GM12864 (cell line): ENCODE measurements around the gene HELT.
"Not testable (repeated sequence)": the region's sequence is repeated elsewhere in the genome, so short reads cannot be mapped to it uniquely, and the experiment has no call there.

Experiments used
- DNase-seq: peaks from one replicate; pipeline ENCODE4 v3.0.0-alpha.2; 2011; ENCODE audit warnings: low read depth
- H3K4me3 ChIP-seq: 2 replicates; pipeline ENCODE4 v1.5.1; 2011; ENCODE audit warnings: mild to moderate bottlenecking, low read depth, low read length, control low read depth
- CTCF ChIP-seq: IDR thresholded peaks from 2 replicates; pipeline ENCODE4 v1.5.1; 2011; ENCODE audit warnings: low read depth, mild to moderate bottlenecking, moderate library complexity, low read length, control low read depth, inconsistent platforms; ENCODE audit errors: missing control alignments

The HELT gene

GRCh38 chr4:185039508-185040273 lies 21.4 kb downstream of the HELT start:
- DNase-seq: peak; percentile 27
- peak; percentile 78 for TF ChIP-seq CTCF
- no peak overlapping the region for H3K4me3 ChIP-seq

GRCh38 chr4:185040523-185040922 lies 22.2 kb downstream of the HELT start:
- no peak overlapping the region for H3K4me3 ChIP-seq
- DNase-seq: no peak
- TF ChIP-seq CTCF: no peak

- not testable (repeated sequence) for H3K4me3 ChIP-seq, DNase-seq
Observed at GRCh38 chr4:185050286-185050685, 32.0 kb downstream of the HELT start.

DNA sequence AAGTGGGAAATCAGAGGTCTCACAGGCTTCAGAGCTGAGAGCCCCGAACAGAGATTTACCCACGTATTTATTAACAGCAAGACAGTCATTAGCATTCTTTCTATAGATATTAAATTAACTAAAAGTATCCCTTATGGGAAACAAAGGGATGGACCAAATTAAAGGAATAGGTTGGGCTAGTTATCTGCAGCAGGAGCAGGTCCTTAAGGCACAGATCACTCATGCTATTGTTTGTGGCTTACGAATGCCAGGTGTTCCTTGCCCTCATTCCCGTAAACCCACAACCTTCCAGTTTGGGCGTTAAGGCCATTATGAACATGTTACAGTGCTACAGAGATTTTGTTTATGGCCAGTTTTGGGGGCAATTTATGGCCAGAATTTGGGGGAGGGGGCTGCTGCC lies 33.0 kb downstream of the HELT start:
- H3K4me3 ChIP-seq: not testable (repeated sequence)

DNA sequence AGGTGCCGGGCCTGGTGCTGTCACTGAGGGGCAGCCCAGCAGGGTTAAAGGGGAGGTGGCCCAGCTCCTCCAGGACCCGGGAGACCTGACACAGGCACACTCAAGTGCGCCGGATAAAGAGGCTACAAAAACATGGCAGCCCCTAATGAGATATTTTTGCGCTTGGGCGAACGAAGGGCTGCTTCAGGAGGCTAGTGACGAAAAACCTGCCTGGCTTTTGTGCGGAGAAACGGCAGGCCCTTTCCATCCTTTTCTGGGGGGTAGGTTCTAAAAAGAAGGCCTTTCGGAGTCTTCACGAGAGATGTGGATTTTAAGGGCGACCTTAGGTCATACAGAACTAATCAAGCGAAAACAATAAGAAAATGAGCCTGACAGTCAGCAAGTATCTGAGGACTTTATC lies 35.5 kb downstream of the HELT start:
- H3K4me3 ChIP-seq: no peak overlapping the region
- no peak for TF ChIP-seq CTCF
- no peak for DNase-seq

More for the DNA sequence above, 33.0 kb downstream of the HELT start:
- not testable (repeated sequence) for DNase-seq

- no peak for TF ChIP-seq CTCF
- no peak overlapping the region for H3K4me3 ChIP-seq
- DNase-seq: no peak
Observed at GRCh38 chr4:185054272-185054671, 36.0 kb downstream of the HELT start.

DNA sequence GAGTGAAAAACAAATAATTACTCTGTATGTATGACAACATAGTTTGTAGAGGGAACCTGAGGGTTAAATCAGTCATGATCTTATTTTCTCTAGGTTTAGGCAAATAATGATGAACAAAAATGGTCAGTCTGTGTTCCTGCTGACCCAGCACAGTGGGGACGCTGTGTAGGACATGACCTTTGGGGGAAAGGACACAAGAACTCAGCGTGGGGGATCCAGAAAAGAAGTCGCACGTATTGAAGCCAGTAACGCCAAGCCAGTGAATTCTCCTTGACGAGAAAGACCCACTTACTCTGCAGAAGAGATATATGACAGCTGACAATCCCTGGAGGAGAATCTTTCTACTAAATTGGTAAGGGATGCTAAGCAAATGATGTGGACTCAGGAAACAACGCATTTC lies 36.6 kb downstream of the HELT start:
- H3K4me3 ChIP-seq: no peak overlapping the region
- no peak for DNase-seq
- no peak for TF ChIP-seq CTCF

- DNase-seq: no peak
- H3K4me3 ChIP-seq: no peak overlapping the region
- TF ChIP-seq CTCF: no peak
Observed at GRCh38 chr4:185061610-185062009, 43.3 kb downstream of the HELT start.
